D721Med (cell line): ENCODE results near the gene MCEMP1.
A peak's percentile ranks its signal among the peaks of the same experiment; 100 is the strongest.

Experiments
- DNase-seq: peaks from one replicate; pipeline ENCODE4 v3.0.0; 2011; ENCODE audit warnings: low spot score; ENCODE audit not compliant: insufficient read length
- FAIRE-seq: peaks from 2 replicates; lab custom pipeline; 2011; peaks lifted over from hg19 to GRCh38; lab: Jason Lieb, UNC
- CTCF ChIP-seq: IDR thresholded peaks from 2 replicates; pipeline ENCODE4 v1.5.1; 2012; ENCODE audit warnings: mild to moderate bottlenecking, control low read depth; ENCODE audit not compliant: insufficient read depth; ENCODE audit errors: missing control alignments

MCEMP1 gene

GRCh38 chr19:7633698-7634097, 43.2 kb upstream of the MCEMP1 start, which contains the start of gene PCP2:
Gene PCP2, minus strand, starts transcription at chr19:7633719. Its CDS starts 262 bp downstream, at chr19:7633457.
- FAIRE-seq (no peak), DNase-seq (no peak)
- TF ChIP-seq CTCF = no peak

- FAIRE-seq (no peak), DNase-seq (no peak)
- TF ChIP-seq CTCF = no peak
These were observed 41.2 kb upstream of the MCEMP1 start for GRCh38 chr19:7635670-7636069.

GRCh38 chr19:7636317-7636690, 40.6 kb upstream of the MCEMP1 start:
- no peak for TF ChIP-seq CTCF
- FAIRE-seq (no peak), DNase-seq (no peak)

GRCh38 chr19:7636691-7637373, 40.1 kb upstream of the MCEMP1 start, which contains the start of gene STXBP2:
Gene STXBP2, plus strand, starts transcription at chr19:7637110. Its CDS starts 40 bp downstream, at chr19:7637150.
- DNase-seq = no peak
- no peak for TF ChIP-seq CTCF
- no peak for FAIRE-seq

- DNase-seq (no peak), FAIRE-seq (no peak)
- no peak for TF ChIP-seq CTCF
These were observed 39.3 kb upstream of the MCEMP1 start for GRCh38 chr19:7637374-7638256.

- FAIRE-seq = no peak
- no peak for TF ChIP-seq CTCF
- peak; percentile 93 for DNase-seq
These were observed 38.0 kb upstream of the MCEMP1 start for GRCh38 chr19:7638802-7639465.
